Liver (tissue), 9 donors: ENCODE results near the gene PDYN. TPM values are rescaled to one million over a fixed set of nuclear protein-coding genes. Genes with fewer than 3 reads are reported as not detected.
A peak's percentile ranks its signal among the peaks of the same experiment; 100 is the strongest.

Experiments
- DNase-seq: peaks from one replicate; pipeline ENCODE4 v3.0.0-alpha.2; 2017; ENCODE audit warnings: low spot score
- H3K27ac ChIP-seq, 2 donors: one replicate each; pipeline ENCODE4 v1.7.0; 2013; ENCODE audit warnings: inconsistent platforms in 2 of 2, low read length in 2 of 2, control low read depth in 1 of 2, low read depth in 1 of 2, mild to moderate bottlenecking in 1 of 2
- H3K27me3 ChIP-seq, 4 donors: one replicate each; pipeline versions ENCODE4 v1.6.1 to v1.7.0; 2013; ENCODE audit warnings: low read length in 3 of 4, inconsistent platforms in 1 of 4, mild to moderate bottlenecking in 1 of 4, moderate library complexity in 1 of 4; ENCODE audit not compliant: control insufficient read depth in 4 of 4, insufficient read depth in 4 of 4
- H3K36me3 ChIP-seq, 4 donors: one replicate each; pipeline versions ENCODE4 v1.6.1 to v1.7.0; 2013; ENCODE audit warnings: low read length in 3 of 4, mild to moderate bottlenecking in 3 of 4, low read depth in 1 of 4, moderate library complexity in 1 of 4; ENCODE audit not compliant: control insufficient read depth in 4 of 4, insufficient read depth in 3 of 4
- H3K4me1 ChIP-seq, 4 donors: one replicate each; pipeline versions ENCODE4 v1.6.1 to v1.7.0; 2013; ENCODE audit warnings: low read length in 3 of 4, mild to moderate bottlenecking in 3 of 4, moderate library complexity in 1 of 4; ENCODE audit not compliant: control insufficient read depth in 4 of 4, insufficient read depth in 4 of 4
- H3K4me3 ChIP-seq, 3 donors: one replicate each; pipeline versions ENCODE4 v1.6.1 to v1.7.0; 2013; ENCODE audit warnings: low read length in 3 of 3, control low read depth in 1 of 3, low read depth in 1 of 3, mild to moderate bottlenecking in 1 of 3
- H3K9ac ChIP-seq, 2 donors: one replicate each; pipeline ENCODE4 v1.7.0; 2013; ENCODE audit warnings: low read length in 2 of 2, mild to moderate bottlenecking in 2 of 2, moderate library complexity in 2 of 2, control low read depth in 1 of 2, low read depth in 1 of 2
- H3K9me3 ChIP-seq, 4 donors: one replicate each; pipeline versions ENCODE4 v1.6.1 to v1.7.0; 2013; ENCODE audit warnings: low read length in 3 of 4; ENCODE audit not compliant: control insufficient read depth in 4 of 4
- EGR1 ChIP-seq, 2 donors: IDR thresholded peaks; 2 replicates each; pipeline ENCODE4 v1.6.1; 2016 to 2018; ENCODE audit warnings: antibody characterized with exemption in 2 of 2, low read depth in 2 of 2
- FOXA1 ChIP-seq: IDR thresholded peaks from 2 replicates; pipeline ENCODE4 v1.6.1; 2016; ENCODE audit warnings: antibody characterized with exemption
- FOXA2 ChIP-seq: IDR thresholded peaks from 2 replicates; pipeline ENCODE4 v1.6.1; 2016; ENCODE audit warnings: antibody characterized with exemption
- GABPA ChIP-seq, 2 donors: IDR thresholded peaks in 1 of 2; conservative IDR thresholded peaks in 1 of 2; 2 replicates each; pipeline ENCODE4 v1.6.1; 2016; ENCODE audit warnings: antibody characterized with exemption in 2 of 2, mild to moderate bottlenecking in 1 of 2, moderate library complexity in 1 of 2
- HNF4A ChIP-seq, 2 donors: conservative IDR thresholded peaks; 2 replicates each; pipeline ENCODE4 v1.6.1; 2016; ENCODE audit warnings: antibody characterized with exemption in 2 of 2, mild to moderate bottlenecking in 2 of 2
- HNF4G ChIP-seq: IDR thresholded peaks from 2 replicates; pipeline ENCODE4 v1.6.1; 2016; ENCODE audit warnings: antibody characterized with exemption
- JUND ChIP-seq, 2 donors: IDR thresholded peaks; 2 replicates each; pipeline ENCODE4 v1.6.1; 2016; ENCODE audit warnings: antibody characterized with exemption in 2 of 2
- NR2F2 ChIP-seq: IDR thresholded peaks from 2 replicates; pipeline ENCODE4 v1.6.1; 2016; ENCODE audit warnings: antibody characterized with exemption
- RAD21 ChIP-seq, 2 donors: IDR thresholded peaks; 2 replicates each; pipeline ENCODE4 v1.6.1; 2016; ENCODE audit warnings: antibody characterized with exemption in 2 of 2, mild to moderate bottlenecking in 2 of 2
- RXRA ChIP-seq, 2 donors: IDR thresholded peaks; 2 replicates each; pipeline ENCODE4 v1.6.1; 2017 to 2018; ENCODE audit warnings: antibody characterized with exemption in 2 of 2, mild to moderate bottlenecking in 1 of 2
- SP1 ChIP-seq: IDR thresholded peaks from 2 replicates; pipeline ENCODE4 v1.6.1; 2018; ENCODE audit warnings: antibody characterized with exemption, mild to moderate bottlenecking
- TAF1 ChIP-seq: conservative IDR thresholded peaks from 2 replicates; pipeline ENCODE4 v1.6.1; 2016; ENCODE audit warnings: antibody characterized with exemption, mild to moderate bottlenecking
- YY1 ChIP-seq: IDR thresholded peaks from 2 replicates; pipeline ENCODE4 v1.6.1; 2016; ENCODE audit warnings: antibody characterized with exemption, mild to moderate bottlenecking
- WGBS: extraction: QIAGEN DNeasy Blood & Tissue Kit; methylation state at CpG from one replicate; pipeline ENCODE4 v1.1.7; 2013; 5-methylcytosine and 5-hydroxymethylcytosine counted together
- polyA plus RNA-seq, 2 donors: library from polyadenylated mRNA; stranded (reverse) in 1 of 2; unstranded in 1 of 2; fragments of 200-250 nt in 1 of 2; fragments of >200 nt in 1 of 2; fragmentation: Nextera tagmentation in 1 of 2; extraction: Ambion mirVana in 1 of 2; gene quantifications; one replicate each; pipeline versions ENCODE4 v1.2.1 to v1.2.3, GENCODE V29; 2013 to 2015
- total RNA-seq, 2 donors: library from RNA; depleted of rRNA; stranded (reverse); fragments of >200 nt; gene quantifications; one replicate each; pipeline ENCODE4 v1.2.3, GENCODE V29; 2014
- TF ChIP-seq, protein P1 (sequence below): IDR thresholded peaks from 2 replicates; pipeline ENCODE4 v1.6.1; 2016; ENCODE audit warnings: antibody characterized with exemption
- TF ChIP-seq, protein P2 (sequence below): fragments of 150-350 bp; IDR thresholded peaks from 2 replicates; pipeline ENCODE4 v1.5.1; 2017; ENCODE audit warnings: improper control_type of control experiment, low read depth, low read length; ENCODE audit not compliant: missing input control
- TF ChIP-seq, protein P3 (sequence below): IDR thresholded peaks from 2 replicates; pipeline ENCODE4 v1.6.1; 2016; ENCODE audit warnings: antibody characterized with exemption
- TF ChIP-seq, protein P4 (sequence below): IDR thresholded peaks from 2 replicates; pipeline ENCODE4 v1.6.1; 2016; ENCODE audit warnings: antibody characterized with exemption
- TF ChIP-seq, protein P5 (sequence below): IDR thresholded peaks from 2 replicates; pipeline ENCODE4 v1.6.1; 2016; ENCODE audit warnings: antibody characterized with exemption, mild to moderate bottlenecking
- donor health status: healthy.
- donor health status: healthy.
- donor health status: healthy.
- donor health status: healthy.
- donor health status: healthy.

PDYN gene
- total and polyA plus RNA-seq, 4 donors, result not detected

DNA sequence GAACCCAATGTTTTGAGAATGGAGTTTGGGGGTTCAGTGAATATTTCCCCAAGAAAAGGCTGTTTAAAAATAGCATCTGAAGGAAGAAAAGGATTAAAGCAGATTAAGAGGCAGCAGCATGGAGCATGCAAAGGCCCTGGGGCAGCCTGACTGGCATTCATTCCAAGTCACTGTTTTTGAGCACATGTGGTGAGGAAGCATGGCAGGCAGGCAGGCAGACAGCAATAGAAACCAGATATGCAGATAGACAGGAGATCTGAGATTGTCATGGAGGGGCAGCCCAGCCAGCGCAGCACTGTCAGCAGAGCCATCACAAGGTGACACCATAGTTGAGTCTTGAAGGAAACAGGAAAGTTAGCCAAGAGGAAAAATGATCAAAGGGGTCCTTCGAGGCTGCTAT, 60.9 kb downstream of the PDYN start:
- WGBS, result 85% methylated on average over 2 of the region's 2 CpGs
- TF ChIP-seq GABPA (IDR thresholded peaks at IDR 0.05 in 1 of 2, conservative IDR thresholded peaks at IDR 0.05 in 1 of 2) (no peak), RAD21 (IDR thresholded peaks at IDR 0.05) (no peak)
- TF ChIP-seq, protein P1, sequence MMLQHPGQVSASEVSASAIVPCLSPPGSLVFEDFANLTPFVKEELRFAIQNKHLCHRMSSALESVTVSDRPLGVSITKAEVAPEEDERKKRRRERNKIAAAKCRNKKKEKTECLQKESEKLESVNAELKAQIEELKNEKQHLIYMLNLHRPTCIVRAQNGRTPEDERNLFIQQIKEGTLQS, result no peak
- Histone ChIP-seq H3K4me1 (peaks cover 14 to 53% (median 38%) of the 10 kb centered on the region in 4 donors), H3K9me3 (no peaks in the 10 kb centered on the region), H3K4me3 (no peak overlapping the region), H3K36me3 (peaks cover 2 to 11% (median 4%) of the 10 kb centered on the region in 4 donors), H3K27ac (peak overlapping the region in 1 of 2 donors; percentile 36), H3K27me3 (no peaks in the 10 kb centered on the region), H3K9ac (no peak overlapping the region)
- DNase-seq, result no peak

DNA sequence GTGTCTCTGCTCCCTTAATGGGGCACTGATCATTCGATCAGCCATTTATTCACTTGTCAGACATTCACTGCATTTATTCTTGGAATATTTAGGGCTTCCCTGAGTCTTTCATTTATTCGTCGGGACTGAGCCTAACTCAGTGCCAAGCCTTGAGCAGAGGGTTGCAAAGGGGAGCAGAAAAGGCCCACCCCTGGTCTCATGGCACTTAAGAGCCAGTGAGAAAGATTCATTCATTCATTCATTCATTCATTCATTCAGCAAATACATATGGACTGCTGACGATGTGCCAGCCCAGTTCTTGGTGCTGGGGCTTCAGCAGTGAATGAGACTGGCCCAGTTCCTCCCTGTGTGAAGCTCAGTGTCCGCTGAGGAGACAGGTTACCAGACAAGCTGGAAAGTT, 62.0 kb downstream of the PDYN start:
- 91% methylated on average over 5 of the region's 5 CpGs for whole genome bisulfite sequencing
- DNase-seq, result no peak
- H3K9ac ChIP-seq, result no peak overlapping the region
- TF ChIP-seq, protein P1, result no peak
- TF ChIP-seq GABPA (IDR thresholded peaks at IDR 0.05 in 1 of 2, conservative IDR thresholded peaks at IDR 0.05 in 1 of 2) (no peak), EGR1 (IDR thresholded peaks at IDR 0.05; ENCODE audit: low read depth in 2 of 2) (no peak), TAF1 (no peak), FOXA2 (no peak), SP1 (no peak), HNF4G (no peak), RXRA (IDR thresholded peaks at IDR 0.05) (no peak), FOXA1 (no peak), NR2F2 (no peak), JUND (IDR thresholded peaks at IDR 0.05) (no peak), HNF4A (conservative IDR thresholded peaks at IDR 0.05) (no peak), YY1 (no peak), RAD21 (IDR thresholded peaks at IDR 0.05) (no peak)
- TF ChIP-seq, protein P2, sequence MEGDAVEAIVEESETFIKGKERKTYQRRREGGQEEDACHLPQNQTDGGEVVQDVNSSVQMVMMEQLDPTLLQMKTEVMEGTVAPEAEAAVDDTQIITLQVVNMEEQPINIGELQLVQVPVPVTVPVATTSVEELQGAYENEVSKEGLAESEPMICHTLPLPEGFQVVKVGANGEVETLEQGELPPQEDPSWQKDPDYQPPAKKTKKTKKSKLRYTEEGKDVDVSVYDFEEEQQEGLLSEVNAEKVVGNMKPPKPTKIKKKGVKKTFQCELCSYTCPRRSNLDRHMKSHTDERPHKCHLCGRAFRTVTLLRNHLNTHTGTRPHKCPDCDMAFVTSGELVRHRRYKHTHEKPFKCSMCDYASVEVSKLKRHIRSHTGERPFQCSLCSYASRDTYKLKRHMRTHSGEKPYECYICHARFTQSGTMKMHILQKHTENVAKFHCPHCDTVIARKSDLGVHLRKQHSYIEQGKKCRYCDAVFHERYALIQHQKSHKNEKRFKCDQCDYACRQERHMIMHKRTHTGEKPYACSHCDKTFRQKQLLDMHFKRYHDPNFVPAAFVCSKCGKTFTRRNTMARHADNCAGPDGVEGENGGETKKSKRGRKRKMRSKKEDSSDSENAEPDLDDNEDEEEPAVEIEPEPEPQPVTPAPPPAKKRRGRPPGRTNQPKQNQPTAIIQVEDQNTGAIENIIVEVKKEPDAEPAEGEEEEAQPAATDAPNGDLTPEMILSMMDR, result no peak
- TF ChIP-seq, protein P3, sequence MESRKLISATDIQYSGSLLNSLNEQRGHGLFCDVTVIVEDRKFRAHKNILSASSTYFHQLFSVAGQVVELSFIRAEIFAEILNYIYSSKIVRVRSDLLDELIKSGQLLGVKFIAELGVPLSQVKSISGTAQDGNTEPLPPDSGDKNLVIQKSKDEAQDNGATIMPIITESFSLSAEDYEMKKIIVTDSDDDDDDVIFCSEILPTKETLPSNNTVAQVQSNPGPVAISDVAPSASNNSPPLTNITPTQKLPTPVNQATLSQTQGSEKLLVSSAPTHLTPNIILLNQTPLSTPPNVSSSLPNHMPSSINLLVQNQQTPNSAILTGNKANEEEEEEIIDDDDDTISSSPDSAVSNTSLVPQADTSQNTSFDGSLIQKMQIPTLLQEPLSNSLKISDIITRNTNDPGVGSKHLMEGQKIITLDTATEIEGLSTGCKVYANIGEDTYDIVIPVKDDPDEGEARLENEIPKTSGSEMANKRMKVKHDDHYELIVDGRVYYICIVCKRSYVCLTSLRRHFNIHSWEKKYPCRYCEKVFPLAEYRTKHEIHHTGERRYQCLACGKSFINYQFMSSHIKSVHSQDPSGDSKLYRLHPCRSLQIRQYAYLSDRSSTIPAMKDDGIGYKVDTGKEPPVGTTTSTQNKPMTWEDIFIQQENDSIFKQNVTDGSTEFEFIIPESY, result no peak
- TF ChIP-seq, protein P4, sequence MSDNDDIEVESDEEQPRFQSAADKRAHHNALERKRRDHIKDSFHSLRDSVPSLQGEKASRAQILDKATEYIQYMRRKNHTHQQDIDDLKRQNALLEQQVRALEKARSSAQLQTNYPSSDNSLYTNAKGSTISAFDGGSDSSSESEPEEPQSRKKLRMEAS, result no peak
- TF ChIP-seq, protein P5, sequence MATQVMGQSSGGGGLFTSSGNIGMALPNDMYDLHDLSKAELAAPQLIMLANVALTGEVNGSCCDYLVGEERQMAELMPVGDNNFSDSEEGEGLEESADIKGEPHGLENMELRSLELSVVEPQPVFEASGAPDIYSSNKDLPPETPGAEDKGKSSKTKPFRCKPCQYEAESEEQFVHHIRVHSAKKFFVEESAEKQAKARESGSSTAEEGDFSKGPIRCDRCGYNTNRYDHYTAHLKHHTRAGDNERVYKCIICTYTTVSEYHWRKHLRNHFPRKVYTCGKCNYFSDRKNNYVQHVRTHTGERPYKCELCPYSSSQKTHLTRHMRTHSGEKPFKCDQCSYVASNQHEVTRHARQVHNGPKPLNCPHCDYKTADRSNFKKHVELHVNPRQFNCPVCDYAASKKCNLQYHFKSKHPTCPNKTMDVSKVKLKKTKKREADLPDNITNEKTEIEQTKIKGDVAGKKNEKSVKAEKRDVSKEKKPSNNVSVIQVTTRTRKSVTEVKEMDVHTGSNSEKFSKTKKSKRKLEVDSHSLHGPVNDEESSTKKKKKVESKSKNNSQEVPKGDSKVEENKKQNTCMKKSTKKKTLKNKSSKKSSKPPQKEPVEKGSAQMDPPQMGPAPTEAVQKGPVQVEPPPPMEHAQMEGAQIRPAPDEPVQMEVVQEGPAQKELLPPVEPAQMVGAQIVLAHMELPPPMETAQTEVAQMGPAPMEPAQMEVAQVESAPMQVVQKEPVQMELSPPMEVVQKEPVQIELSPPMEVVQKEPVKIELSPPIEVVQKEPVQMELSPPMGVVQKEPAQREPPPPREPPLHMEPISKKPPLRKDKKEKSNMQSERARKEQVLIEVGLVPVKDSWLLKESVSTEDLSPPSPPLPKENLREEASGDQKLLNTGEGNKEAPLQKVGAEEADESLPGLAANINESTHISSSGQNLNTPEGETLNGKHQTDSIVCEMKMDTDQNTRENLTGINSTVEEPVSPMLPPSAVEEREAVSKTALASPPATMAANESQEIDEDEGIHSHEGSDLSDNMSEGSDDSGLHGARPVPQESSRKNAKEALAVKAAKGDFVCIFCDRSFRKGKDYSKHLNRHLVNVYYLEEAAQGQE, result no peak
- peaks cover 4 to 44% (median 30%) of the 10 kb centered on the region in 4 donors for H3K4me1 ChIP-seq
- no peaks in the 10 kb centered on the region for H3K27me3 ChIP-seq
- H3K9me3 ChIP-seq, result no peaks in the 10 kb centered on the region
- H3K4me3 ChIP-seq, result no peak overlapping the region
- H3K27ac ChIP-seq, result no peak overlapping the region
- peaks cover 0 to 11% (median 6%) of the 10 kb centered on the region in 4 donors for H3K36me3 ChIP-seq
